Peyer's patch (tissue), 4 donors: ENCODE data around the gene PATZ1. TPM values are rescaled to one million over a fixed set of nuclear protein-coding genes. Genes with fewer than 3 reads are reported as not detected.
A peak's percentile ranks its signal among the peaks of the same experiment; 100 is the strongest.

Source experiments
- DNase-seq, 3 donors: peaks; one replicate each; pipeline ENCODE4 v3.0.0-alpha.2; 2017 to 2019
- H3K27ac ChIP-seq, 4 donors: fragments of 200-600 bp; sonication (generic); one replicate each; pipeline ENCODE4 v1.5.1; 2016 to 2019
- H3K27me3 ChIP-seq, 2 donors: fragments of 200-600 bp; sonication (generic); one replicate each; pipeline ENCODE4 v1.5.1; 2019
- H3K36me3 ChIP-seq, 3 donors: fragments of 200-600 bp; sonication (generic); one replicate each; pipeline ENCODE4 v1.5.1; 2016 to 2019
- H3K4me1 ChIP-seq, 4 donors: fragments of 200-600 bp; sonication (generic); one replicate each; pipeline ENCODE4 v1.5.1; 2016 to 2019
- H3K4me3 ChIP-seq, 4 donors: fragments of 200-600 bp; sonication (generic); 1 replicate in 3 of 4; 2 replicates in 1 of 4; pipeline ENCODE4 v1.5.1; 2016 to 2019; ENCODE audit warnings: mild to moderate bottlenecking in 1 of 4
- H3K9me3 ChIP-seq, 4 donors: fragments of 200-600 bp; sonication (generic); one replicate each; pipeline ENCODE4 v1.5.1; 2016 to 2019; ENCODE audit warnings: mild to moderate bottlenecking in 1 of 4
- CTCF ChIP-seq, 6 experiments: fragments of 450-650 bp in 4 of 6; fragments of 200-600 bp in 2 of 6; sonication (generic) in 1 of 6; IDR thresholded peaks; one replicate each; pipeline ENCODE4 v1.5.1; 2017 to 2019; ENCODE audit warnings: antibody characterized with exemption in 6 of 6, mild to moderate bottlenecking in 3 of 6, moderate library complexity in 1 of 6
- POLR2A ChIP-seq, 2 donors: fragments of 450-650 bp; IDR thresholded peaks; one replicate each; pipeline ENCODE4 v1.5.1; 2017; ENCODE audit warnings: antibody characterized with exemption in 2 of 2, mild to moderate bottlenecking in 2 of 2, moderate library complexity in 2 of 2
- total RNA-seq, 4 donors: library from RNA; depleted of rRNA; stranded (reverse); fragments of >200 nt; gene quantifications; one replicate each; pipeline ENCODE4 v1.1.0, GENCODE V29; 2016

Gene PATZ1
- total RNA-seq, 4 donors from 2014 or later = 12.4 to 28.3 (median 21.2) TPM

GRCh38 chr22:31282748-31283468 lies 63.2 kb downstream of the PATZ1 start:
- no peak for DNase-seq
- TF ChIP-seq POLR2A (IDR thresholded peaks at IDR 0.05) (no peak), CTCF (IDR thresholded peaks at IDR 0.05) (no peak)
- Histone ChIP-seq H3K4me1 (peaks cover 0 to 28% (median 20%) of the 10 kb centered on the region in 4 donors), H3K4me3 (no peak overlapping the region), H3K9me3 (no peaks in the 10 kb centered on the region), H3K36me3 (peaks cover 0 to 90% (median 0%) of the 10 kb centered on the region in 3 donors), H3K27ac (peak overlapping the region in 3 of 4 donors; percentile 7 to 100 (median 26)), H3K27me3 (no peaks in the 10 kb centered on the region)

GRCh38 chr22:31281733-31282132 lies 64.4 kb downstream of the PATZ1 start:
- Histone ChIP-seq H3K27me3 (no peaks in the 10 kb centered on the region), H3K36me3 (peaks cover 0 to 92% (median 0%) of the 10 kb centered on the region in 3 donors), H3K4me3 (no peak overlapping the region), H3K4me1 (peaks cover 0 to 19% (median 16%) of the 10 kb centered on the region in 4 donors), H3K9me3 (no peaks in the 10 kb centered on the region), H3K27ac (peak overlapping the region in 2 of 4 donors; percentile 27 to 100)
- TF ChIP-seq POLR2A (IDR thresholded peaks at IDR 0.05) (no peak), CTCF (IDR thresholded peaks at IDR 0.05) (no peak)
- DNase-seq = no peak

GRCh38 chr22:31279821-31280505 lies 66.2 kb downstream of the PATZ1 start:
- Histone ChIP-seq H3K9me3 (no peaks in the 10 kb centered on the region), H3K27me3 (no peaks in the 10 kb centered on the region), H3K4me3 (no peak overlapping the region), H3K27ac (peak overlapping the region; percentile 41 to 71 (median 68)), H3K4me1 (peaks cover 0 to 18% (median 7%) of the 10 kb centered on the region in 4 donors), H3K36me3 (peaks cover 0 to 87% (median 0%) of the 10 kb centered on the region in 3 donors)
- TF ChIP-seq POLR2A (IDR thresholded peaks at IDR 0.05) (no peak), CTCF (IDR thresholded peaks at IDR 0.05) (no peak)
- DNase-seq = peak in 1 of 3 donors; percentile 59

- Histone ChIP-seq H3K36me3 (peaks cover 0 to 87% (median 0%) of the 10 kb centered on the region in 3 donors), H3K27me3 (no peaks in the 10 kb centered on the region), H3K27ac (peak overlapping the region; percentile 57 to 71 (median 68)), H3K4me1 (peaks cover under 1 to 11% (median 2%) of the 10 kb centered on the region in 4 donors), H3K9me3 (no peaks in the 10 kb centered on the region), H3K4me3 (no peak overlapping the region)
- TF ChIP-seq CTCF (IDR thresholded peaks at IDR 0.05) = no peak
- no peak for TF ChIP-seq POLR2A (IDR thresholded peaks at IDR 0.05)
- peak in 1 of 3 donors; percentile 50 for DNase-seq
These were observed 66.8 kb downstream of the PATZ1 start for GRCh38 chr22:31279327-31279669.

GRCh38 chr22:31278626-31279326 lies 67.4 kb downstream of the PATZ1 start:
- Histone ChIP-seq H3K4me1 (peaks cover 0 to 7% (median 1%) of the 10 kb centered on the region in 4 donors), H3K27ac (peak overlapping the region; percentile 57 to 71 (median 68)), H3K27me3 (no peaks in the 10 kb centered on the region), H3K4me3 (no peak overlapping the region), H3K36me3 (peaks cover 0 to 83% (median 0%) of the 10 kb centered on the region in 3 donors), H3K9me3 (no peaks in the 10 kb centered on the region)
- peak in 1 of 3 donors; percentile 74 for DNase-seq
- TF ChIP-seq POLR2A (IDR thresholded peaks at IDR 0.05) (peak in 1 of 2 donors; percentile 39), CTCF (IDR thresholded peaks at IDR 0.05) (no peak)
